Measurements from ENCODE around the gene THAP9.
"Not testable (repeated sequence)": the region's sequence is repeated elsewhere in the genome, so short reads cannot be mapped to it uniquely, and the experiment has no call there.

The THAP9 gene

DNA sequence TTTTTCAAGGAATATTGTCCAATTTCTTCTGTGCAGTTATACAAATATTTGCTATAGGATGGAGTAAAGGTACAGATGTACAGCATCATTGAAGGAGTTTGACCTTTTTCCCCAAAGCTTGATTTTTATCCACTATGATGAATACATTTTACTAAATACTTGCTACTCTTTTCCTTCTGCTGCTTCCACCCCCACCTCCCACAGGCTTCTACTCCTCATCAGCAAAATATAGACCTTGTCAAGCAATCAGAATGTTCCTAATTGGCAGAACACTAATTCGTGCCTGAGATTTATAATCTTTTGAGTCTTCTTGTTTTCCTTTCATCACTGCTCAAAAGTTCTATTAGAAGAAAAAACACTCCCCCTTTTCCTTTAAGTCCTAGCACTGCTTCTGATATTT is 3.8 kb upstream of the THAP9 start:
- DNase-seq (ENCODE audit: low read depth in 1 of 2, low spot score in 1 of 2) = no peak

DNA sequence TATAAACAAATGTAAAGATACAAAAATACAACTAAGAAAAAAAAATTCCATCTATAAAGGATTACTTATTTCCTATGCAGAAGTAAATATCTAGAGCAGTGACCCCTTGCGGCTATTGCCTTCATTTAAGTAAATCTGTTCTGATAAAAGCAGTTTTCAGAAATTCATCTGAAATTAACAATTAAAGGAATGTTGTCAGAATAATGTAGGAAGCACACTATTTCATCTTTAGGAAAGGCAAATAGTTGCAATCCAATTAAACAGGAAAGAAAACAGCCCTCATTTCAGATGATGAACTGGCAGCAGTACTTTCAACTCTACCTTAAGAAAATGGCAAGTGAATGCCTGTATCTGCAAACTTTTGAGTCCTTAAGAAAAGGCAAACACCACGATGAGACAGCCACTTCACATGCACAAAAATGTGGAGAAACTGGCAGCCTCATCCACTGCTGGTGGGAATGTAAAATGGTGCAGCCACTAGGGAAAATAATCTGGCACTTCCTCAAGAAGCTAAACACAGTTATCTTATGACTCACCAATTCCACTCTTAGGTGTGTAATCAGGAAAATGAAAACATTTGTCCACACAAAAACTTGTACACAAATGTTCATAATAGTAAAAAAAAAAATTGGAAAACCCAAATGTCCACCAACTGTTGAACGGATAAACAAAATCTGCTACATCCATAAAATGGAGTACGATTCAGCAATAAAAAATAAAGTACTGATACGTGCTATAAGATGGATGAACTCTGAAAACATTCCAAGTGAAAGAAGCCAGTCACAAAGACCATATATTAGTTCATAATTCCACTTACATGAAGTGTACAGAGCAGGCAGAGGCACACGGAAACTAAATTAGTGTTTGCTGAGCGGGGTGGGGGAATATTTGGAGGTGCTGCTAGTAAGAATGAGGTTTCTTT is 2.0 kb upstream of the THAP9 start:
- no peak for DNase-seq (ENCODE audit: low read depth in 1 of 2, low spot score in 1 of 2)

DNA sequence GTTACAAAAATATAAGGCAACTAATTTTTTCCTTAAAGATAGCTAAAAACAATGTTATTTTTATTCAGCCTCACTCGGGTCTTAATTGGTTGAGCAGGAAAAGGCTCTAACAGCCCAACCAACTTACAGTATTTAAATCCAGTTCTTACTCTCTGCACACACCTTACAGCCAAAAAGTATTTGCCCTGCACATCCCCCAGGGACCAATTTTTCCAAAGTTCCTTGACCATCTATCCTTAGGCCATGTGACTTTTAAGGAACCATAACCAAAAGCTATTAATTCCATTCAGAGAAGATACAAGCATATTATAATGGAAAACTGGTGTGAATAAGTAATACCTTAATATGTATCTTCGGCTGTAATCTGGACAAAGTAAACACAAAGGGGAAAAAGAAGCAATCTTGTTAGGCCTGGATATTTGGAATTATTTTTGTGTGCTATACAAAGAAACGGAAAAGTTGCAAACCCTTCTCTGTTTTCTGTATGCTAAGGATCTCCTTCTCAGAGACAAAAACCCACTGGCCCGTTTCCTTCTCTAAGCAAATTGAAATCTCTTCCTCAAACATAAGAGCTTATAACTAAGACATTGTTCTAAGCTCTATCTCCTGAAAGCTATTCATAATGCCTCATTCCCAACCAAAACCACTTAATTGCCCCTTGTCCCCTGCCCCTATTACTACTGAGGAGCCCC is 1.0 kb upstream of the THAP9 start:
- DNase-seq (ENCODE audit: low read depth in 1 of 2, low spot score in 1 of 2) = no peak

DNA sequence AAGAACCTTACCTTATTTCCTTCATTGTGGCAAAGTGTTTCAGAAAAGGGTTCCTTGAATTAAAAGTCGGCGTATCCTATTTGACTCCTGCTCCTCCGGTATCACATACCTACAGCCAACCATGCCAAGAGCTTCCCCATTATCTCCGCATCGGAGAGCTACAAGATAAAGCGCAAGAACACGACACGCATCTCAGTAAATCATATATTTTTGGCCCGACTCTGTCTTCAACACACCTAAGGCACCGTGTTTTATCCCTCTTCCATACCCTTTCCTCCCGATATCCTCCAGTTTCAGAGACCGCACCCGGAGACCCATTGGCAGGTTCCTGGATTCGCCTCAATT is 497 bp upstream of the THAP9 start:
- DNase-seq (ENCODE audit: low read depth in 1 of 2, low spot score in 1 of 2) = no peak

GRCh38 chr4:82901183-82901718 is 716 bp downstream of the THAP9 start:
- no peak for DNase-seq (ENCODE audit: low read depth in 1 of 2, low spot score in 1 of 2)

- DNase-seq (ENCODE audit: low read depth in 1 of 2, low spot score in 1 of 2) = no peak
Observed at GRCh38 chr4:82903737-82904136, 3.2 kb downstream of the THAP9 start.

DNA sequence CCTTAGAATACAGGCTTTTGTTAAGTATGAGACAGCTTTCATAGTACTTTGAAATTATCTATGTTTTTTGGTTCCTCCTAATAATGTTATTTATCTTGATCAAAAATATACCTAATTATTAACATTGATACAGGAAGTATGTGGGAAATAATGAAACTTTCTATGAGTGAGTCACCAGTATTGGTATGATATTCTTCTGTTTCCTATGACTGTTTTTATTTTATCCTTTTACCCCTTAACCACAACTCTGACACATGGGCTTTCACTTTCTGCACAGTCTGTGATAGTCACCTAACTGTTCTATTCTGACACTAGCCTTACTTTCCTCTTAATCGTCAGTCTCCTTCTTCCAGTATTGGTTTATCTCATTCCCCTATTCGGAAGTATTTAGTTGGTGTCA is 4.7 kb downstream of the THAP9 start:
- no peak for DNase-seq (ENCODE audit: low read depth in 1 of 2, low spot score in 1 of 2)

DNA sequence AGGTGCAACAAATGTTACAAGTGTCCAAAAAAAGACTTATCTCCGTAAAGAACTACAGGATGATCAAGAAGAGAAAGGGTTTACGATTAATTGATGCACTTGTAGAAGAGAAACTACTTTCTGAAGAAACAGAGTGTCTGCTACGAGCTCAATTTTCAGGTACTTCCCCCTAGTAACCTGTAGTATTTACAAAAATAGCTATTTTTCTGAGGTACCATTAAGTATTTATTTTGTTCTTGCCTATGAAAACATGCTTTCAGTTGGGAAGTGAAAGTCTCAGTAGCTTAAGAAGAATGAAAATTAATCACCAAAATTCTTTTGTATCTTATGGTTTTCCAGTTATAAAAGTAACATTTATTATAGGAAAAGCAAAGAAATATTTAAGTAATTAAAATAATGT is 5.9 kb downstream of the THAP9 start:
- DNase-seq (ENCODE audit: low read depth in 1 of 2, low spot score in 1 of 2) = no peak

DNA sequence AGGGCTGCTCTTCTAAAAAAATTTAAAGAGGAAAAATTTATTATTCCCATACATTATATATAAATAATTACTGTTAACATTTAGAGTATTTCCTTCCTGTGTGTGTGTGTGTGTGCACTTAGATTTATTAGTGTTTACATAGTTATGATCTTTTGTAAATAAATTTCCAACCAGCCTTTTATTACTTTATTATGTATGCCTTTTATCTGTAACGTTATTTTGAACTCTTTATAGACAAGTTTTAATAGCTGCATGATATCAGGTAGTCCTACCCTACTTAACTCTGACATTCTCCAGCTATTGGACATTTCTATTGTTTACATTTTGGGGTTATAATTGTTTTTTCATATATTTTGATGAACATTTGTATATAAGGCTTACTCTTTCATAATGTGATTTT is 8.8 kb downstream of the THAP9 start:
- no peak for DNase-seq (ENCODE audit: low read depth in 1 of 2, low spot score in 1 of 2)

GRCh38 chr4:82913305-82913704 is 12.8 kb downstream of the THAP9 start:
- DNase-seq (ENCODE audit: low read depth in 1 of 2, low spot score in 1 of 2) = no peak

GRCh38 chr4:82913968-82914367 is 13.4 kb downstream of the THAP9 start:
- DNase-seq (ENCODE audit: low read depth in 1 of 2, low spot score in 1 of 2) = not testable (repeated sequence)

DNA sequence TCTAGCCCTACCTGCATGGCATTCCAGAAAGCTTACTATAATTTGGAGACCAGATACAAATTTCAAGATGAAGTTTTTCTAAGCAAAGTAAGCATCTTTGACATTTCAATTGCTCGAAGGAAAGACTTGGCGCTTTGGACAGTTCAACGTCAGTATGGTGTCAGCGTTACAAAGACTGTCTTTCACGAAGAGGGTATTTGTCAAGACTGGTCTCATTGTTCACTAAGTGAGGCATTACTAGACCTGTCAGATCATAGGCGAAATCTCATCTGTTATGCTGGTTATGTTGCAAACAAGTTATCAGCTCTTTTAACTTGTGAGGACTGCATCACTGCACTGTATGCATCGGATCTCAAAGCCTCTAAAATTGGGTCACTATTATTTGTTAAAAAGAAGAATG is 17.6 kb downstream of the THAP9 start:
- DNase-seq (ENCODE audit: low read depth in 1 of 2, low spot score in 1 of 2) = no peak

DNA sequence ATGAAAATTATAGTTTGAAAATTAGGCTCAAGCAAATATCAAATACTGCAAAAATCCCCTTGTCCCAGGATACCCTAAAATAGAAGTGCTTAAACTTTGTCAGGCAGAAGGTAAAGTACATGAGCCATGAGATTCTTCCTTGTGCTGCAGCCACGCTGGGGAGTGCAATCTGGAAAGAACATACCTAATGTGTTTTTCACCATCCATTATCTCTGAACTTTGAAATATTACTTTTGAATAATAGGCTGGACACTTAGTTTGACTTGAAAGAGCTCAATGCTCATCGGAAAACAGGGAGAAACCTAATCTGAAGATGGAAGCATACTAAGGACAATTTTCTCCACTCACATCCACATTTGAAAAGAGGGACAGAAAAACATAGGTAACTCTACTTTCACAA is 18.9 kb downstream of the THAP9 start:
- no peak for DNase-seq (ENCODE audit: low read depth in 1 of 2, low spot score in 1 of 2)

GRCh38 chr4:82921795-82922194 is 21.3 kb downstream of the THAP9 start:
- no peak for DNase-seq (ENCODE audit: low read depth in 1 of 2, low spot score in 1 of 2)

DNA sequence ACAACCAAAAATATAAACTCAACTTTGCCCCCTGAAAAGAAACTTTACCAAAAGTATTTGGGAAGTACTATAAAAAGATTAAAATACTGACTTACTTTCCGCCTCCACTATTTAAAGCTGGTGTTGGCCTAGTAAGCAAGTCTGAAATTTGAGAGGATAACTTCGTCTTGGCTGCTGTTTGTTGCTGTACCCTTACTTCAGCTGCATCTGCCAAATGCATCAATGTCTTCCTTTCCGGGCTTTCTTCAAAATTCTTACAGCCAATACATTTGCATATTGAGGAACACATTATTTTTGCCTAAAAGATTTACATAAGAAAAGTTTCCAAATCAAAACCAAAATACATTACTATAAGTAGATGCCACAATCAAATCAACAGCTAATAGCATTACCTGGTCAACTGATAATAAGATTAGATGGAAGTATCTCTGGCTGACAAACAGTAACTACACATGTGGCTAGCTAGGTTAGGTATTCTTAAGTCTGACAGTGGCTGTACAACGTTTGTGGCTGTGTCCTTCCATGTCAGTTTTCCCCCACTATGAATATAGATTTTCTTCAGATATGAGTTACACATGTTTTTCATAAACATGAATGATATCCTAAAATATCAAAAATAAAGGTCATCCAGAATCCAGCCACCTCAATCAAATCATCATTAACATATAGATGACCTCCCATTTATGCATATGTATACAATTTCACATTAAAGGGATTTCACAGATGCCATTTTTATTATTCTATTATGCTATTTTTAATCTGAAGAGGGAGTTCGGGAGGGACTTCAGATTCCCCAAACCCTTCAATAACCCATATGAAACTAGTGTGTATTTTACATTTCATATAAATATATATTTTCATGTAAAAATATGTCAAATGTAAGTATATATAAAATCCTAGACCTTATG is 30.6 kb downstream of the THAP9 start:
- no peak for DNase-seq (ENCODE audit: low read depth in 1 of 2, low spot score in 1 of 2)

DNA sequence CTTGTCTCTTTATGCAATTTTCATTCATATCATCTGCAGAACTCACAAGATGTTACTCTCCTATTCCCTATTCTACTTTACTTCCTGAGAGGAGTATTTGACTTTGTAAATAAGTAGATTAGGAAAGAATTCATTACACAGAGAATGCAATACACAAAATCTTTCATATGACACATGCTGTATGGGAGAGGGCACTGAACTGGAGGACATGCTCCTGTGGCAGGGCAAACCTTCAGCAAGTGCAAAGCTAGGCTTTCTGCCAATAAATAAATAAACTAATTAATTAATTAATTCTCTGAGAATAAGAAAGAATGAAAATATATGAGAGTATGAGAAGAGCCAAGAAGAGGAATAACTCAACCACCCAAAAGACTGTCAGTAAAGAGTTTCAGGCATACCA is 33.9 kb downstream of the THAP9 start:
- DNase-seq (ENCODE audit: low read depth in 1 of 2, low spot score in 1 of 2) = no peak

- no peak for DNase-seq (ENCODE audit: low read depth in 1 of 2, low spot score in 1 of 2)
Observed at GRCh38 chr4:82939414-82939813, 38.9 kb downstream of the THAP9 start.

DNA sequence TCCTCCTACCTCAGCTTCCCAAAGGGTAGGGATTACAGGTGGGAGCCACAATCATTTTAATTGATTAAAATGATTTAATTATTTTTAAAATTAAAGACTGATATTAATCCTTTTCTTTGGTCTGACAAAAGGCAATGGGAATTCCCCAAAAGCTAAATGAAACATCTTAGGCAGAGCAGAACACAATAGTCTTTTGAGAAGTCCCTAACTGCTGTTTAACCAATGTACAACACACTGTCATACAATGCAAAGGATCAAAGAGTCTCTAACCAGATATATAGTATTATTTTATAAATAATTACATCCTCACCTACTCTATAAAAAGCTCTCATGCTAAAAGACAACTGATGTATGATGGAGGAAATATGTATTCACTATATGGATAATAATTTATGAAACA is 47.0 kb downstream of the THAP9 start:
- DNase-seq (ENCODE audit: low read depth in 1 of 2, low spot score in 1 of 2) = no peak

DNA sequence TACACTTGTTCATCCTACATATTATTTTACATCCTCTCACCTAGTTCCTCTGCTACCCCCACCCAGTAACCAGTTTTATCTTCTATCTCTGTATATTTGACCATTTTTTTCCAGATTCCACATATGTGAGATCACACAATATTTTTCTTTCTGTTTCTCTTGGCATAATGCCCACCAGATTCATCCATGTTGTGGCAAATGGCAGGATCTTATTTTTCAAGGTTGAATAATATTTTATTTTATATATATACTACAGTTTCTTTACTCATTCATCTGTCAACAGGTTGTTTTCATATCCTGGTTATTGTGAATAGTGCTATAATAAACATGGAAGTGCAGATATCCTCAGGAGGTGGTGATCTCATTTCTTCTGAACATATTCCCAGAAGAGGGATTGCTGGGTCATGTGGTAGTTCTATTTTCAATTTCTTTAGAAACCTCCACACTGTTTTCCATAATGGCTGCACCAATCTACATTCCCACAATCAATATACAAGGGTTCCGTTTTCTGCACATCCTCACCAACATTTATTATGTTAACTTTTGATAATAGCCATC is 48.2 kb downstream of the THAP9 start:
- DNase-seq (ENCODE audit: low read depth in 1 of 2, low spot score in 1 of 2) = no peak

- DNase-seq (ENCODE audit: low read depth in 1 of 2, low spot score in 1 of 2) = no peak
Observed at GRCh38 chr4:82951196-82951595, 50.7 kb downstream of the THAP9 start.

- no peak for DNase-seq (ENCODE audit: low read depth in 1 of 2, low spot score in 1 of 2)
Observed at GRCh38 chr4:82954212-82954611, 53.7 kb downstream of the THAP9 start.
